Naive thymus-derived CD4-positive, alpha-beta T cell (primary cell): ENCODE measurements around the gene FGFR1OP2. TPM values are rescaled to one million over a fixed set of nuclear protein-coding genes. Genes with fewer than 3 reads are reported as not detected.
A peak's percentile ranks its signal among the peaks of the same experiment; 100 is the strongest.

Experiments
- ATAC-seq: fragments of 150-1000 bp; cut with Tn5 transposase; 2 replicates; pipeline ENCODE4 v1.10.0; 2021; ENCODE audit warnings: mild to moderate bottlenecking, moderate library complexity
- CTCF ChIA-PET: fragments of 350-600 bp; sonication (Branson Sonifier 250); formaldehyde crosslinking; loops from one replicate; lab custom pipeline; 2021; ENCODE audit warnings: antibody characterized with exemption; lab: Charles Lee
- POLR2A ChIA-PET: fragments of 350-600 bp; sonication (Branson Sonifier 250); formaldehyde crosslinking; loops from one replicate; lab custom pipeline; 2021; ENCODE audit warnings: antibody characterized with exemption, inconsistent platforms; lab: Charles Lee
- DNase-seq, 9 donors: peaks; one replicate each; pipeline versions ENCODE4 v3.0.0 to v3.0.0-alpha.2; 2020 to 2022; ENCODE audit warnings: mixed read lengths in 1 of 9
- H3K27ac ChIP-seq: one replicate; pipeline ENCODE4 v1.7.0; 2013; ENCODE audit warnings: mild to moderate bottlenecking, low read depth, low read length, moderate library complexity
- H3K27me3 ChIP-seq, 2 donors: one replicate each; pipeline ENCODE4 v1.7.0; 2013; ENCODE audit warnings: low read length in 2 of 2, mild to moderate bottlenecking in 2 of 2, moderate library complexity in 2 of 2; ENCODE audit not compliant: control insufficient read depth in 2 of 2, insufficient read depth in 2 of 2
- H3K36me3 ChIP-seq, 3 experiments: 1 replicate in 2 of 3; 2 replicates in 1 of 3; pipeline ENCODE4 v1.7.0; 2013; ENCODE audit warnings: low read length in 3 of 3, mild to moderate bottlenecking in 3 of 3, moderate library complexity in 1 of 3; ENCODE audit not compliant: insufficient read depth in 3 of 3, control insufficient read depth in 2 of 3
- H3K4me1 ChIP-seq, 2 donors: one replicate each; pipeline ENCODE4 v1.7.0; 2013; ENCODE audit warnings: low read length in 2 of 2, mild to moderate bottlenecking in 2 of 2, moderate library complexity in 1 of 2; ENCODE audit not compliant: control insufficient read depth in 2 of 2, insufficient read depth in 2 of 2
- H3K4me3 ChIP-seq: 2 replicates; pipeline ENCODE4 v1.7.0; 2013; ENCODE audit warnings: mild to moderate bottlenecking, low read length
- H3K9me3 ChIP-seq, 3 experiments: 1 replicate in 2 of 3; 2 replicates in 1 of 3; pipeline ENCODE4 v1.7.0; 2013; ENCODE audit warnings: low read length in 3 of 3; ENCODE audit not compliant: control insufficient read depth in 2 of 3
- H3K27ac Mint-ChIP-seq, 9 donors: one replicate each; pipeline ENCODE4 v1.8.0; 2020 to 2022; ENCODE audit warnings: mixed read lengths in 9 of 9, mild to moderate bottlenecking in 8 of 9, moderate library complexity in 5 of 9, inconsistent platforms in 2 of 9
- H3K27me3 Mint-ChIP-seq, 5 donors: one replicate each; pipeline ENCODE4 v1.8.0; 2021 to 2022; ENCODE audit warnings: mixed read lengths in 5 of 5, mild to moderate bottlenecking in 1 of 5
- H3K36me3 Mint-ChIP-seq, 5 donors: one replicate each; pipeline ENCODE4 v1.8.0; 2020 to 2022; ENCODE audit warnings: mixed read lengths in 5 of 5, mild to moderate bottlenecking in 3 of 5, inconsistent platforms in 1 of 5
- H3K4me1 Mint-ChIP-seq, 7 donors: one replicate each; pipeline ENCODE4 v1.8.0; 2020 to 2022; ENCODE audit warnings: mixed read lengths in 7 of 7, mild to moderate bottlenecking in 3 of 7, inconsistent platforms in 1 of 7
- H3K4me3 Mint-ChIP-seq, 10 donors: one replicate each; pipeline ENCODE4 v1.8.0; 2020 to 2022; ENCODE audit warnings: mild to moderate bottlenecking in 10 of 10, mixed read lengths in 10 of 10, moderate library complexity in 6 of 10, inconsistent platforms in 2 of 10
- H3K9me3 Mint-ChIP-seq, 11 donors: one replicate each; pipeline ENCODE4 v1.8.0; 2020 to 2022; ENCODE audit warnings: mixed read lengths in 11 of 11, mild to moderate bottlenecking in 4 of 11, inconsistent platforms in 1 of 11, moderate library complexity in 1 of 11
- intact Hi-C, 2 donors: fragments of 100-400 bp; cut with micrococcal nuclease; formaldehyde crosslinking; loops; one replicate each; pipeline ENCODE4 v1.15.1; 2023
- polyA plus RNA-seq, 2 donors: library from polyadenylated mRNA; unstranded; fragments of 300-500 nt; fragmentation: Illumina TruSeq; gene quantifications; one replicate each; pipeline ENCODE4 v1.2.3, GENCODE V29; 2021
- total RNA-seq, 6 experiments: library from RNA in 5 of 6; stranded (reverse) in 5 of 6; gene quantifications; 1 replicate in 5 of 6; 2 replicates in 1 of 6; pipeline ENCODE4 v1.2.3 and lab custom pipeline; 2021 to 2026

The FGFR1OP2 gene
- total and polyA plus RNA-seq, 7 experiments from 2014 or later: 35.6 to 90.3 (median 79.4) TPM

GRCh38 chr12:26971963-26972362 is 33.7 kb downstream of the FGFR1OP2 start:
- no peaks in the 10 kb centered on the region for H3K9me3 ChIP-seq
- no peaks in the 10 kb centered on the region for H3K27me3 Mint-ChIP-seq
- peak overlapping the region in 2 of 10 donors; percentile 16 to 43 for H3K4me3 Mint-ChIP-seq
- H3K36me3 ChIP-seq: peaks cover 0 to 21% (median 3%) of the 10 kb centered on the region in 3 experiments
- peak overlapping the region in 7 of 9 donors; percentile 9 to 66 (median 45) for H3K27ac Mint-ChIP-seq
- peaks cover 0 to 2% (median 0%) of the 10 kb centered on the region in 11 donors for H3K9me3 Mint-ChIP-seq
- intact Hi-C loops: loop anchor here (1.0 to 2.0 kb wide), 4 partner anchors 34 to 43 kb away; partner anchors contain the start of genes TM7SF3 (in 2 of the 2), FGFR1OP2 (in 1 of the 2) and INTS13 (in 1 of the 2)
- POLR2A ChIA-PET: interaction anchor here (0.7 to 1.1 kb wide), 3 partner anchors 42 to 835 kb away, joined by 3 to 4 read pairs (median 3); partner anchors contain the start of gene TM7SF3
- peaks cover 0 to 51% (median 40%) of the 10 kb centered on the region in 5 donors for H3K36me3 Mint-ChIP-seq
- CTCF ChIA-PET: interaction anchor here (0.5 kb wide), 1 partner anchor 250 kb away, joined by 3 read pairs; no protein-coding TSS in a partner anchor
- no peak overlapping the region for H3K27ac ChIP-seq
- peaks cover 0 to 19% of the 10 kb centered on the region in 2 donors for H3K4me1 ChIP-seq
- DNase-seq (peak in 8 of 9 donors; percentile 15 to 76 (median 44)), ATAC-seq (peak; percentile 98)
- H3K4me3 ChIP-seq: no peak overlapping the region
- H3K27me3 ChIP-seq: no peaks in the 10 kb centered on the region
- peaks cover 6 to 22% (median 14%) of the 10 kb centered on the region in 7 donors for H3K4me1 Mint-ChIP-seq

GRCh38 chr12:26976687-26977086 is 38.4 kb downstream of the FGFR1OP2 start:
- Histone ChIP-seq H3K36me3 (peaks cover 0 to 30% (median 3%) of the 10 kb centered on the region in 3 experiments), H3K4me1 (peaks cover 0 to 9% of the 10 kb centered on the region in 2 donors), H3K4me3 (no peak overlapping the region), H3K9me3 (no peaks in the 10 kb centered on the region), H3K27ac (no peak overlapping the region), H3K27me3 (no peaks in the 10 kb centered on the region)
- POLR2A ChIA-PET: no interaction called here
- Mint-ChIP-seq H3K36me3 (peaks cover 3 to 49% (median 27%) of the 10 kb centered on the region in 5 donors), H3K4me1 (peaks cover 3 to 17% (median 5%) of the 10 kb centered on the region in 7 donors), H3K27ac (peak overlapping the region in 3 of 9 donors; percentile 9 to 66 (median 62)), H3K27me3 (no peaks in the 10 kb centered on the region), H3K9me3 (peaks cover 0 to 2% (median 0%) of the 10 kb centered on the region in 11 donors), H3K4me3 (no peak overlapping the region)
- intact Hi-C loops: no loop called here
- CTCF ChIA-PET: interaction anchor here (0.6 kb wide), 1 partner anchor 37 kb away, joined by 3 read pairs; no protein-coding TSS in a partner anchor
- no peak for DNase-seq
- ATAC-seq: no peak

- no peak overlapping the region for H3K4me3 ChIP-seq
- Mint-ChIP-seq H3K27ac (no peak overlapping the region), H3K4me1 (peaks cover 0 to 13% (median 0%) of the 10 kb centered on the region in 7 donors), H3K9me3 (no peaks in the 10 kb centered on the region), H3K36me3 (peaks cover 5 to 58% (median 33%) of the 10 kb centered on the region in 5 donors), H3K27me3 (no peaks in the 10 kb centered on the region), H3K4me3 (no peak overlapping the region)
- DNase-seq: no peak
- H3K36me3 ChIP-seq: peaks cover 2 to 33% (median 5%) of the 10 kb centered on the region in 3 experiments
- H3K27ac ChIP-seq: no peak overlapping the region
- H3K27me3 ChIP-seq: no peaks in the 10 kb centered on the region
- ATAC-seq: no peak
- H3K4me1 ChIP-seq: no peaks in the 10 kb centered on the region
- ChIA-PET POLR2A (no interaction called here), CTCF (no interaction called here)
- intact Hi-C loops: no loop called here
- H3K9me3 ChIP-seq: no peaks in the 10 kb centered on the region
These were observed 40.5 kb downstream of the FGFR1OP2 start for GRCh38 chr12:26978801-26979200.

GRCh38 chr12:26979733-26980132 is 41.5 kb downstream of the FGFR1OP2 start:
- CTCF ChIA-PET: no interaction called here
- H3K4me1 Mint-ChIP-seq: peaks cover 0 to 23% (median 0%) of the 10 kb centered on the region in 7 donors

GRCh38 chr12:26982866-26983265 is 44.6 kb downstream of the FGFR1OP2 start:
- H3K4me3 ChIP-seq: no peak overlapping the region
- no peak overlapping the region for H3K27ac ChIP-seq
- no peaks in the 10 kb centered on the region for H3K27me3 Mint-ChIP-seq
- ATAC-seq (no peak), DNase-seq (no peak)
- peaks cover 0 to 34% (median 5%) of the 10 kb centered on the region in 3 experiments for H3K36me3 ChIP-seq
- no peaks in the 10 kb centered on the region for H3K27me3 ChIP-seq
- ChIA-PET POLR2A (no interaction called here), CTCF (no interaction called here)
- no peaks in the 10 kb centered on the region for H3K4me1 ChIP-seq
- H3K9me3 ChIP-seq: no peaks in the 10 kb centered on the region
- H3K27ac Mint-ChIP-seq: no peak overlapping the region
- H3K4me3 Mint-ChIP-seq: no peak overlapping the region
- peaks cover 0 to 4% (median 0%) of the 10 kb centered on the region in 11 donors for H3K9me3 Mint-ChIP-seq
- intact Hi-C loops: no loop called here
- peaks cover 25 to 61% (median 46%) of the 10 kb centered on the region in 5 donors for H3K36me3 Mint-ChIP-seq
- peaks cover 0 to 20% (median 5%) of the 10 kb centered on the region in 7 donors for H3K4me1 Mint-ChIP-seq

More at GRCh38 chr12:26979733-26980132, 41.5 kb downstream of the FGFR1OP2 start:
- Histone ChIP-seq H3K27ac (no peak overlapping the region), H3K27me3 (no peaks in the 10 kb centered on the region), H3K9me3 (no peaks in the 10 kb centered on the region), H3K4me1 (no peaks in the 10 kb centered on the region), H3K4me3 (no peak overlapping the region), H3K36me3 (peaks cover 0 to 25% (median 5%) of the 10 kb centered on the region in 3 experiments)
- ATAC-seq: no peak
- POLR2A ChIA-PET: no interaction called here
- H3K27me3 Mint-ChIP-seq: no peaks in the 10 kb centered on the region
- peaks cover 7 to 56% (median 35%) of the 10 kb centered on the region in 5 donors for H3K36me3 Mint-ChIP-seq
- H3K4me3 Mint-ChIP-seq: no peak overlapping the region
- H3K27ac Mint-ChIP-seq: peak overlapping the region in 3 of 9 donors; percentile 22 to 56 (median 40)
- DNase-seq: no peak
- intact Hi-C loops: no loop called here
- H3K9me3 Mint-ChIP-seq: no peaks in the 10 kb centered on the region

GRCh38 chr12:26987634-26988424 is 49.6 kb downstream of the FGFR1OP2 start:
- ChIA-PET CTCF (no interaction called here), POLR2A (no interaction called here)
- H3K4me3 ChIP-seq: no peak overlapping the region
- ATAC-seq: peak; percentile 55
- H3K9me3 Mint-ChIP-seq: peaks cover 0 to 4% (median 0%) of the 10 kb centered on the region in 11 donors
- DNase-seq: no peak
- H3K4me1 ChIP-seq: no peaks in the 10 kb centered on the region
- no peak overlapping the region for H3K4me3 Mint-ChIP-seq
- H3K27me3 Mint-ChIP-seq: no peaks in the 10 kb centered on the region
- no peak overlapping the region for H3K27ac ChIP-seq
- H3K27me3 ChIP-seq: no peaks in the 10 kb centered on the region
- no peak overlapping the region for H3K27ac Mint-ChIP-seq
- H3K9me3 ChIP-seq: no peaks in the 10 kb centered on the region
- H3K4me1 Mint-ChIP-seq: peaks cover 0 to 29% (median 5%) of the 10 kb centered on the region in 7 donors
- peaks cover 22 to 67% (median 56%) of the 10 kb centered on the region in 5 donors for H3K36me3 Mint-ChIP-seq
- peaks cover 0 to 33% (median 0%) of the 10 kb centered on the region in 3 experiments for H3K36me3 ChIP-seq
- intact Hi-C loops: no loop called here
